IPS-18a (cell line): Measurements from ENCODE around the gene AFMID.

Experiments used
- H3K27ac ChIP-seq: one replicate; pipeline ENCODE4 v1.5.1; 2013; ENCODE audit warnings: low read length
- H3K27me3 ChIP-seq: one replicate; pipeline ENCODE4 v1.6.1; 2013; ENCODE audit warnings: mild to moderate bottlenecking, low read length; ENCODE audit not compliant: control insufficient read depth, insufficient read depth
- H3K36me3 ChIP-seq: one replicate; pipeline ENCODE4 v1.6.1; 2013; ENCODE audit warnings: low read depth, low read length; ENCODE audit not compliant: control insufficient read depth
- H3K4me1 ChIP-seq: one replicate; pipeline ENCODE4 v1.6.1; 2013; ENCODE audit warnings: low read depth, low read length; ENCODE audit not compliant: control insufficient read depth
- H3K4me3 ChIP-seq: one replicate; pipeline ENCODE4 v1.5.1; 2013; ENCODE audit warnings: low read length
- H3K9ac ChIP-seq: one replicate; pipeline ENCODE4 v1.6.1; 2013; ENCODE audit warnings: mild to moderate bottlenecking, low read length, moderate library complexity
- H3K9me3 ChIP-seq: one replicate; pipeline ENCODE4 v1.6.1; 2013; ENCODE audit warnings: low read depth, low read length; ENCODE audit not compliant: control insufficient read depth

AFMID gene

DNA sequence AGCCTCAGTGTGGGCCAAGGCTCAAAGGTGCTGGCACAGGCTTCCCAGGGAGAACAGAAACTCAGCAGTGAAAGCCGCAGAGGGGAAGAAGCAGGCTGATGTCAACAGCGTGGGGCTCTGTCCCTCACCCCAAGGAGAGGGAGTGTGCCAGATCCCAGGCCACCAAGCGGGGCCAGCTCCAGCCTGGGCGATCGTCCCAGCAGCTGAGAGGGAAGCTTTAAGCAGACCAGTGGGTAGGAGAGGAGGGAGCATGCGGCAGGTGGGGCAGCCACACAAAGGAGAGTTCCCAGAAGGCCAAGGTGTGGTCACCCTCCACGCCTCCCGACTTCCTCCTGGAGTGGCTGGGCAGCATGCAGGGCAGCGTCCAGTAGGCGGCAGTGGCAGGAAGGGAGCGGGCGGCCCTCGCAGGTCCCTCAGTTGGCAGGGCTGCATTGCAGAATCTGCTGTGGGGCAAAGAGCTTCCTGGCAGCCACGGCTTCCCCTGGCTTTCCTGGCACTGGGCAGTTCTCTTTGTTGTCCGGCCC, 12.8 kb upstream of the AFMID start:
- H3K36me3 ChIP-seq, result peaks cover 37% of the 10 kb centered on the region
- H3K9me3 ChIP-seq, result no peaks in the 10 kb centered on the region
- no peak overlapping the region for H3K4me3 ChIP-seq
- peaks cover 12% of the 10 kb centered on the region for H3K4me1 ChIP-seq
- H3K27ac ChIP-seq, result no peak overlapping the region
- H3K9ac ChIP-seq, result no peak overlapping the region
- H3K27me3 ChIP-seq, result no peaks in the 10 kb centered on the region

DNA sequence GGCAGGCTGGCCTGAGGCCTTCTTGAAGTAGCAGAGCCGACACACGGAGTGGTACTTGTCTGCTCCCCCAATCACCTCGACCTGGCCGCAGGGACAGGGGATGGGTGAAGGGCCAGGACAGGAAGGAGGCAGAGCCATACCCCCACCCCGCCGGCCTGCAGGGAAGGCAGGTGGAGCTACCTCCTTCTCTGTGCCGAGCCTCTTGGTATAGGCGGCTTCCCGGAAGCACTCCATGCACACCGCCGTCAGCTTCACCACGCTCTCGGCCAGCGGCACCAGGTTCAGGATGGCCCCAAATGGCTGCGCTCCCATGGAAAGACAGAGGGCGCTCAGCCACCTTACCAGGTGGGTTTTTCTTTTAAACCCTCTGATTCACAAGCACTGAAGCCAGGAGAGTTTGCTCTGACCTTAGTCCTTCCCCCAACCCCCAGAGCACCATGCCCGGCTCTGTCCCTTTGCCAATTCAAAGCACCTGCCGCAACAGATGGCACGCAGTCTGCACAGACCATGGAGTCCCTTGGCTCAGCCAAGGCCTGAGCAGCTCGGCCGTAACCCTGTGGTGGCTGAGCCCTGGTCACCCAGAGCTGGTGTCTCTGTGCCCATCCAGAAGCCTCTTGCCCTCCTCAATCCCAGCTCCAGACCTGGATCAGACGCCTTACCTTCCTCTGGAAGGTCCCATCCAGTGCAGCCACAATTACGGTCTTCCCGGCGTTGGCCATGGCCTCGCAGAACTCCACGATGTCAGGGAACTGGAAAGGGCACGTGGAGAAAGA, 12.1 kb upstream of the AFMID start:
- Histone ChIP-seq H3K9ac (no peak overlapping the region), H3K36me3 (peaks cover 44% of the 10 kb centered on the region), H3K27me3 (no peaks in the 10 kb centered on the region), H3K4me1 (peaks cover 12% of the 10 kb centered on the region), H3K9me3 (no peaks in the 10 kb centered on the region), H3K4me3 (no peak overlapping the region), H3K27ac (no peak overlapping the region)

DNA sequence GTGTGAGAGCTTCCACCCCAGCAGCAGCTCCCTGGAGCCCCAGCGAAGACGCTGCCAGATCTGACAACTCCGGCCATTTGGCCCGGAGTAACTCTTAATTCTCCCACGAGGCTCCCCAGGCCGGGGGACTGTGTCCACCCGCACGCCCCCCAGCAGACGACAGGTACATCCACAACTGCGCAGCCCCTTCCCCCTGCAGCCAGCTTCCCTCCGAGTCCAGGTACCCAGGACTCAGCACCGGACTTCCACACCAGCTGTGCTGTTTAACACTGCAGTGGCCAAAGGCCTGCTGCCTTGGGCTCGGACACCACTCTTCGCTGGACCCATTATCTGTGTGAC, 11.6 kb upstream of the AFMID start:
- H3K36me3 ChIP-seq, result peaks cover 49% of the 10 kb centered on the region
- H3K4me3 ChIP-seq, result no peak overlapping the region
- no peaks in the 10 kb centered on the region for H3K27me3 ChIP-seq
- H3K9me3 ChIP-seq, result no peaks in the 10 kb centered on the region
- peaks cover 12% of the 10 kb centered on the region for H3K4me1 ChIP-seq
- H3K9ac ChIP-seq, result no peak overlapping the region
- no peak overlapping the region for H3K27ac ChIP-seq

DNA sequence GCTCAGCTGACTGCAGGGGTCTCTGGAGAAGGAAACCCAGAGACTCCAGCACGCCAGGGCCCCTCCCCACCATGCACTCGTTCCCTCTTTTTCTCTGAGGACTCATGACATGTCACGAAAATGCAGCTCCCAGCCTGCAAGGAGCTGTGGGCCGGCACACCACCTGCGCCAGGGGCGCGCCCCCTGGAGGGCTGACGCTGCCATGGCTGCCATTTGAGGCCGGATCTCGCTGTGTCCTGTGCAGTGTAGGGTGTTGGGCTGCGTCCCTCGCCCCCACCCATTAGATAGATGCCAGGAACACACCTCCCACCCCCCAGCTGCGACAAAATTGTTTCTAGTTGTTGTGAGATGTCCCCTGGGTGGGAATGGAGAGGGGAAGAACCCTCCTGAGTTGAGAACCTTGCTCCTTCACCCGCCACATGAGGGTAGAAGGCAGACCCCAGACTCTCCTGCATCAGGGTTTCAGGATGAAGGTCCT, 10.6 kb upstream of the AFMID start:
- Histone ChIP-seq H3K27ac (no peak overlapping the region), H3K27me3 (no peaks in the 10 kb centered on the region), H3K36me3 (peaks cover 58% of the 10 kb centered on the region), H3K4me3 (no peak overlapping the region), H3K4me1 (peaks cover 12% of the 10 kb centered on the region), H3K9me3 (no peaks in the 10 kb centered on the region), H3K9ac (no peak overlapping the region)

DNA sequence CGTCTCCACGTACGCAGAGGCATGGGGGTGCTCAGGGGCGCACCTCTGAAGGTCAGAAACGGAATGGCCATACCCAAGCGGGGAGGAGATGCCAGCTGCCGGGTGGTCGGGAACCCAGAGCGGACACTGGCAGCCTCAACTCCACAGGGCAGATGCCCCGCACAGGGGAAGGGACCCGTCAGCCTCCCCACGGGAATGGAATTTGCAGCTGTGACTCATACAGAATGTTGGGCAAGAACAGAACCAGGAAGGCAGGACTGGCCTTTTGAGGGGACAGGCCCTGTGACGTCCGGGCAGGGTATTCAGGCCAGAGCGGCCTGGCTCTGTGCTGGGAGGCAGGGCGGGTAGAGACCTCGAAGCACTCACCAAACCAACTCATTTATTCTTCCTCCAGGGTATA, 7.8 kb upstream of the AFMID start:
- no peaks in the 10 kb centered on the region for H3K4me1 ChIP-seq
- H3K36me3 ChIP-seq, result peaks cover 75% of the 10 kb centered on the region
- no peaks in the 10 kb centered on the region for H3K9me3 ChIP-seq
- H3K27ac ChIP-seq, result no peak overlapping the region
- H3K4me3 ChIP-seq, result no peak overlapping the region
- no peak overlapping the region for H3K9ac ChIP-seq
- H3K27me3 ChIP-seq, result no peaks in the 10 kb centered on the region

DNA sequence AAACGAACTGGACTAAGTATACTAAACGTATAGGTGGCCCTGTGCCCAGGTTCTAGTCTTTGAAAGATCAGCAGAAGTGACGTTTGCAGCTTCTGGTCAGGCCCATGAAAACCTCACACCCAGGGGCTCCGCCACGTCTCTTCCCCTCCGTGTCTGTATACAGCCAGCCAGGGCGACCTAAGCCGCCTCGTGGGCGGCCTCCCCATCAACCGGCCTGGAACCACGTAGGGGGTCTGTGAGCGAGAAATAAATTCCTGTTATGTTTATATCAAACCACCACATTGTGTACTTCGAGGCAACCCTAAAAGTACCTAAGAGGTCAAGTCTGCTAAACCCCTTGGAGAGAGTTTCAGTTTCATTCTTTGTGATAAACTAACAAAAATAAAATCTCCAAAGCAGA, 7.1 kb upstream of the AFMID start:
- Histone ChIP-seq H3K9ac (no peak overlapping the region), H3K4me3 (no peak overlapping the region), H3K36me3 (peaks cover 77% of the 10 kb centered on the region), H3K4me1 (no peaks in the 10 kb centered on the region), H3K27ac (no peak overlapping the region), H3K9me3 (no peaks in the 10 kb centered on the region), H3K27me3 (no peaks in the 10 kb centered on the region)

DNA sequence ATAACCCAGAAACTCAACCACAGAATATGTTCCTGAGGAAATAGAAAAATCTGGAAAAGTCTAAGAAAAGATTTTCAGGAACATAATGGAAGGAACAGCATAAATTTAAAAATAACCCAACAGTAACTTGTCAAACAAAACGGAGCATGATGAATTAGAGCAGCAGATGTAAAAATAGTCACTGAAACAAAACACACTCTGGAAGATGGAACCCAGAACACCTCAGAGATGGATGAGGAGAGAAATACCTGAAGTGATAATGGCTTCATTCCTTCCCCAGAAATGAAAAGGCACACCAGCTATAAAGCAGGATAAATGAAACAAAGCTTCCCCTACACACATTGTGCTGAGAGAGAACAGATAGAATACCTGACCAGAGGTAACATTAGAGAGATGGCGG, 6.7 kb upstream of the AFMID start:
- Histone ChIP-seq H3K9me3 (no peaks in the 10 kb centered on the region), H3K4me3 (no peak overlapping the region), H3K9ac (no peak overlapping the region), H3K27me3 (no peaks in the 10 kb centered on the region), H3K4me1 (no peaks in the 10 kb centered on the region), H3K36me3 (peaks cover 73% of the 10 kb centered on the region), H3K27ac (no peak overlapping the region)

DNA sequence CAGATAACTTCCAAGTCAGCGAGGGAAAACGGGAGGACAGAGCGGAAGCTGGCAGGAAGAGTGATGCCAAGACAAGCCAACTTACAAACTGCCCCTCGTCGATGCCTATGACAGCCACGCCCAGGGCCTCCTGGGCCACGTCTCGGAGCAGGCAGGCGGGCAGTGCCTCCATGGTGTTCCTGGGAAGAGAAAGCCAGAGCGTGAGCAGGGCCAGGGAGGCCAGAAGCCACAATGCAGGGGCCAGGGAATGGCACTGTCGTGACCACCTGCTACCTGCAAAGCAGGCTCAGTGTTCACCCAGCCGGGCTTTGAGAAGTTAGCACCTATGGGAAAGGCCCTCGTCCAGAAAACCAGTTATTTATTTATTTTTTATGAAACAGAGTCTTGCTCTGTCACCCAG, 4.7 kb upstream of the AFMID start:
- Histone ChIP-seq H3K4me1 (no peaks in the 10 kb centered on the region), H3K9me3 (no peaks in the 10 kb centered on the region), H3K9ac (no peak overlapping the region), H3K27me3 (no peaks in the 10 kb centered on the region), H3K4me3 (no peak overlapping the region), H3K27ac (no peak overlapping the region), H3K36me3 (peaks cover 69% of the 10 kb centered on the region)

DNA sequence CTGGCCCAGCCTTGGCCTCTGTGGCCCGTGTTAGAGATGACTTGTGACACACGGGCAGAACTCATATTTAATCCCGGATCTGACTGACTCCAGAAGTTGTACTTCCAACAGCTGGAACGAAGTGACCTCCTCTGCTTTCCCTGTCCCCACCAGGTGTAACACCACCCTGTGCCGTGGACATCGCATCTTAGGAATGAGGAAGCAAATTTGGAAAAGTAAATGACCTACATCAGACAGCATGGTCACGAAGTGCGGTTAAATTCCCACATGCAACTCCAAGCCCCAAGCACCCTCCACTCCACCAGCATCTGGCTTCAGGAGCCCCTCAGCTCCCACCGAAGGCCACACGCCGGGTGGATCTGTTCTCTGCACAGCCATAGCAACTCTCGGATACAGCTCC, 3.2 kb upstream of the AFMID start:
- H3K9me3 ChIP-seq, result no peaks in the 10 kb centered on the region
- no peaks in the 10 kb centered on the region for H3K27me3 ChIP-seq
- H3K4me1 ChIP-seq, result no peaks in the 10 kb centered on the region
- peaks cover 60% of the 10 kb centered on the region for H3K36me3 ChIP-seq
- no peak overlapping the region for H3K27ac ChIP-seq
- no peak overlapping the region for H3K9ac ChIP-seq
- H3K4me3 ChIP-seq, result no peak overlapping the region

DNA sequence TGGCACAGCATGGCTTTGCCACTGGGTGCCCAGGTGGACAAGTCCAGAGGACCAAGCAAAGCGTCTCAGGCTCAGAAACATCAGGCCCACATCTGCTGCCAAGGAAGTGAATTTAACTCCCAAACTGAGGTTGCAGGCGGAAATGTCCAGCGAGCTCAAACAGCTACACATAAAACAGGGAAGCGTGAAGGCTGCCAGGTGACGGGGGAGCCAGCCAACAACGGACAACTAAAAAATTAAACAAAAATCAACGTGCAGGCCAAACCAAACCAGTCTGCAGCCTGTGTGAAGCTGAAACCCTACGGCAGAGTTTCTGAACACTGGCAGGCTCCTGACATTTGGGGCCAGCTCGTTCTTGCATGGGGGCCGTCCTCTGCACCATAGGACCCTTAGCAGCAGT, 2.8 kb upstream of the AFMID start:
- no peak overlapping the region for H3K4me3 ChIP-seq
- H3K4me1 ChIP-seq, result no peaks in the 10 kb centered on the region
- no peaks in the 10 kb centered on the region for H3K9me3 ChIP-seq
- H3K9ac ChIP-seq, result no peak overlapping the region
- H3K36me3 ChIP-seq, result peaks cover 55% of the 10 kb centered on the region
- no peak overlapping the region for H3K27ac ChIP-seq
- no peaks in the 10 kb centered on the region for H3K27me3 ChIP-seq

DNA sequence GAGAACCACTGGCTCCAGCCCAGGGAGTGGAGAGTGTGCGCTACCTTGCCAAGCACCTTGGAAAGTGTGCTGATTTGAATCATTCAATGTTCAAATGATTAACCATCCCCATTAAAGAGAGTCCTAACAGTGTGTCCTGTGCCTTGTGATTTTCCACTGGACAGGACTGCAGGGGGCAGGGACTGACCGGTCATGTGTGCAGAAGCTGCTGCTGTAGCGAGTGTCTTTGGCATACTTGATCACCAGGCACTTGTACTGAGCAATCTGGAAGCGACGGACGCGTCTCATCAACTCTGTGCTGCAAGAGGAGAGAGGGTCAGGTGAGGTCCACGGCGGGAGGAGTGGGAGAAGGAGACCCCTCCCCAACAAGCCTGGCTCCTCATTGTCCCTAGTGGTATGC, 2.3 kb upstream of the AFMID start:
- Histone ChIP-seq H3K4me3 (no peak overlapping the region), H3K27ac (no peak overlapping the region), H3K36me3 (peaks cover 50% of the 10 kb centered on the region), H3K27me3 (no peaks in the 10 kb centered on the region), H3K9me3 (no peaks in the 10 kb centered on the region), H3K4me1 (no peaks in the 10 kb centered on the region), H3K9ac (no peak overlapping the region)

DNA sequence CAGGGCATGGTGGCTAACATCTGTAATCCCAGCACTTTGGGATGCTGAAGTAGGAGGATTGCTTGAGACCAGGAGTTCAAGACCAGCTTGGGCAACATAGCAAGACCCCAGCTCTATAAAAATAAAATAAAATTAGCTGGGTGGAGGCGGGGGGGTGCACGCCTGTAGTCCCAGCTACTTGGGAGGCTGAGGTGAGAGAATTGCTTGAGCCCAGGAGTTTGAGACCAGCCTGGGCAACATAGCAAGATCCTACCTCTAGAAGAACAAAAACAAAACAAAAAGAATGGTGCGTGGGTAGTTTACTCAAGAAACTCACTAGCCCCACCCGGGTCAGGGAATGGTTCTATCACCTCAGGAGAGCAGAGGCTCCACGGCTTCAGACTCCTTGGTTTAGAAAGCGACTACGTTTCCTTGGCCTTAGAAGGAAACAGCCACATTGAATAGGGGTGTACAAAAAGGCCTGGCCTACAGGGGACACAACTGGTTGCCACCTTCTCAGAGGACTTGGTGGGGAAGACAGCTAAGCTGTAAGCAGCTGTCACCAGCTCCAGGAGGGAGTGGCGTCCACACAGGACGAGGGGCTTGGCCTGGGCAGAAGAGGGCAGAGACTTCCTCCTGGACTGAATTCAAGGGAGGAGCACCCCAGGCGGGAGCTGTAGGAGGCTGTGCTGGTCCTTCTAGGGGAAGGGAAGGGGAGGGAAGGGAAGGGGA, 1.0 kb upstream of the AFMID start:
- Histone ChIP-seq H3K4me3 (peak overlapping the region; percentile 92), H3K4me1 (no peaks in the 10 kb centered on the region), H3K27me3 (no peaks in the 10 kb centered on the region), H3K36me3 (peaks cover 39% of the 10 kb centered on the region), H3K9ac (peak overlapping the region; percentile 12), H3K9me3 (no peaks in the 10 kb centered on the region), H3K27ac (no peak overlapping the region)
